Measurements from ENCODE around the gene EYA2. TPM values are rescaled to one million over a fixed set of nuclear protein-coding genes. Genes with fewer than 3 reads are reported as not detected.

EYA2 gene
- total RNA-seq, 1 donor: 17.7 TPM

DNA sequence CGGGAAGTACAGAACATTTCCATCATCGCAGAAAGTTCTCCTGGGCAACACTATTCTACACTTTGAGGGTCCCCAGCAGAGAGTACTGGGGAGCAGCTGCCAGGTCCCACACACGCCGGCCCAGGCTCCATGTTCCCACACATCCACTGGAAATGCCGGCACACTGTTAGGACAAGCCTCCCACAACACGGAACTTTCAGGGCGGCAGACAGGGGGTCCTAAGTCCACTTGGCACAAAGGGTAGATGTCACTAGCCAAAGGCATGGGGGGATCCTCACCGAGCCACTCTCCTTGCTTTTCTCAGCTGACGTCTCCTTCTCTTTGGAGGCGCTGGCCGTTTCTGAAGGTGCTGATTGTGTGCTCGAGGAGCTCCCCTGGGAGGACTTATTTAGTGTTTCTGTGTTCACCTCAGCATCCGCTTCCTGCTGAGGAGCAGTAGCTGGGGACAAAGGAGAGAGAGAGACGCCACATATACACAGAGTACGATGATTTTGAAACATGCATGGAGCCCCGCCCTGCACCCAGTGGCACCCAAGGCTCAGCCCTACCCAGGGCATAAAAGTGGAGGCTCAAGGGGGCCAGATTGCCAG is 326.5 kb downstream of the EYA2 start:
- peaks cover under 1% of the 10 kb centered on the region for H3K4me1 ChIP-seq (ENCODE audit: insufficient read depth, low read length)

DNA sequence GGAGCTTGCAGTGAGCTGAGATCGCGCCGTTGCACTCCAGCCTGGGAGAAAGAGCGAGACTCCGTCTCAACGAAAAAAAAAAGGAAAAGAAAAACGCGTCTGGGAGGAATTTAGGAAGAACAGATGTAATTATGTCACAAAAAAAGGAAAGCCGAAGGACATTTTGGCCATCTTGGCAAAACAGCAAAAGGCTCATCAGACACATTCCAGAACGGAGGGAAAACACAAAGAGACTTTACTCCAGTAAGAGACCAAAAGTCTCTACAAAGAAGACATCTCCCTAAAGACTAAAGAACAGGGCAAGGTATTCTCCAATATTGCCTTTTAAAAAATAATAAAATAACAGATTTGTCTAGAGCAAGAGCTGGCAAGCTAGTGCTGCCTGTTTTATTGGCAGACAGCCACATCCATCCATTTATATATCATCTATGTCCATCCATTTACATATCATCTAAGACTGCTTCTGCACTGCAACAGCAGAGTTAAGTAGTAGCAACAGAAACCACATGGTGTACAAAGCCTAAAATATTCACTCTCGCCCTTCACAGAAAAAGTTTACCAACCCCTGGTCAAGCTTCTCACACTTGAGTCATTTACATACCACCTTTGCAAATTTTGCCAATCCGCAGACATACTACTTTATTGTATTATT is 328.0 kb downstream of the EYA2 start:
- H3K4me2 ChIP-seq (ENCODE audit: insufficient read depth, low read length): no peak overlapping the region
- DNase-seq (ENCODE audit: insufficient read length, low spot score, missing footprints): no peak
- H4K20me1 ChIP-seq (ENCODE audit: insufficient read depth, low read length): no peaks in the 10 kb centered on the region
- H3K4me1 ChIP-seq (ENCODE audit: insufficient read depth, low read length): no peaks in the 10 kb centered on the region
- H2AFZ ChIP-seq (ENCODE audit: low read length): no peak overlapping the region
- H3K9me3 ChIP-seq (ENCODE audit: low read depth, low read length): no peaks in the 10 kb centered on the region
- TF ChIP-seq, protein P1, sequence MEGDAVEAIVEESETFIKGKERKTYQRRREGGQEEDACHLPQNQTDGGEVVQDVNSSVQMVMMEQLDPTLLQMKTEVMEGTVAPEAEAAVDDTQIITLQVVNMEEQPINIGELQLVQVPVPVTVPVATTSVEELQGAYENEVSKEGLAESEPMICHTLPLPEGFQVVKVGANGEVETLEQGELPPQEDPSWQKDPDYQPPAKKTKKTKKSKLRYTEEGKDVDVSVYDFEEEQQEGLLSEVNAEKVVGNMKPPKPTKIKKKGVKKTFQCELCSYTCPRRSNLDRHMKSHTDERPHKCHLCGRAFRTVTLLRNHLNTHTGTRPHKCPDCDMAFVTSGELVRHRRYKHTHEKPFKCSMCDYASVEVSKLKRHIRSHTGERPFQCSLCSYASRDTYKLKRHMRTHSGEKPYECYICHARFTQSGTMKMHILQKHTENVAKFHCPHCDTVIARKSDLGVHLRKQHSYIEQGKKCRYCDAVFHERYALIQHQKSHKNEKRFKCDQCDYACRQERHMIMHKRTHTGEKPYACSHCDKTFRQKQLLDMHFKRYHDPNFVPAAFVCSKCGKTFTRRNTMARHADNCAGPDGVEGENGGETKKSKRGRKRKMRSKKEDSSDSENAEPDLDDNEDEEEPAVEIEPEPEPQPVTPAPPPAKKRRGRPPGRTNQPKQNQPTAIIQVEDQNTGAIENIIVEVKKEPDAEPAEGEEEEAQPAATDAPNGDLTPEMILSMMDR (IDR thresholded peaks at IDR 0.05; ENCODE audit: extremely low read depth, low read depth, low read length): no peak
- H3K27me3 ChIP-seq (ENCODE audit: insufficient read depth, low read length): no peaks in the 10 kb centered on the region
- H3K36me3 ChIP-seq (ENCODE audit: insufficient read depth, low read length): peaks cover 56% of the 10 kb centered on the region
- H3K4me3 ChIP-seq (ENCODE audit: insufficient read depth, low read length): no peak overlapping the region
- H3K27ac ChIP-seq (ENCODE audit: low read depth, low read length): no peak overlapping the region
- no peaks in the 10 kb centered on the region for H3K79me2 ChIP-seq (ENCODE audit: insufficient read depth, low read length)

More for the DNA sequence above, 326.5 kb downstream of the EYA2 start:
- Histone ChIP-seq H3K4me2 (ENCODE audit: insufficient read depth, low read length) (no peak overlapping the region), H3K4me3 (ENCODE audit: insufficient read depth, low read length) (no peak overlapping the region), H4K20me1 (ENCODE audit: insufficient read depth, low read length) (no peaks in the 10 kb centered on the region), H3K9me3 (ENCODE audit: low read depth, low read length) (no peaks in the 10 kb centered on the region), H3K27ac (ENCODE audit: low read depth, low read length) (no peak overlapping the region), H2AFZ (ENCODE audit: low read length) (no peak overlapping the region), H3K27me3 (ENCODE audit: insufficient read depth, low read length) (no peaks in the 10 kb centered on the region), H3K36me3 (ENCODE audit: insufficient read depth, low read length) (peaks cover 42% of the 10 kb centered on the region), H3K79me2 (ENCODE audit: insufficient read depth, low read length) (no peaks in the 10 kb centered on the region)
- TF ChIP-seq, protein P1 (IDR thresholded peaks at IDR 0.05; ENCODE audit: extremely low read depth, low read depth, low read length): no peak
- no peak for DNase-seq (ENCODE audit: insufficient read length, low spot score, missing footprints)

- H2AFZ ChIP-seq (ENCODE audit: low read length): no peak overlapping the region
- no peaks in the 10 kb centered on the region for H3K79me2 ChIP-seq (ENCODE audit: insufficient read depth, low read length)
- H3K4me1 ChIP-seq (ENCODE audit: insufficient read depth, low read length): no peaks in the 10 kb centered on the region
- no peak overlapping the region for H3K27ac ChIP-seq (ENCODE audit: low read depth, low read length)
- no peak for DNase-seq (ENCODE audit: insufficient read length, low spot score, missing footprints)
- TF ChIP-seq, protein P1 (IDR thresholded peaks at IDR 0.05; ENCODE audit: extremely low read depth, low read depth, low read length): no peak
- H3K9me3 ChIP-seq (ENCODE audit: low read depth, low read length): no peaks in the 10 kb centered on the region
- no peak overlapping the region for H3K4me2 ChIP-seq (ENCODE audit: insufficient read depth, low read length)
- no peak overlapping the region for H3K4me3 ChIP-seq (ENCODE audit: insufficient read depth, low read length)
- no peaks in the 10 kb centered on the region for H3K27me3 ChIP-seq (ENCODE audit: insufficient read depth, low read length)
- H4K20me1 ChIP-seq (ENCODE audit: insufficient read depth, low read length): no peaks in the 10 kb centered on the region
- peaks cover 60% of the 10 kb centered on the region for H3K36me3 ChIP-seq (ENCODE audit: insufficient read depth, low read length)
Measured at GRCh38 chr20:47223896-47224295, 329.3 kb downstream of the EYA2 start.

DNA sequence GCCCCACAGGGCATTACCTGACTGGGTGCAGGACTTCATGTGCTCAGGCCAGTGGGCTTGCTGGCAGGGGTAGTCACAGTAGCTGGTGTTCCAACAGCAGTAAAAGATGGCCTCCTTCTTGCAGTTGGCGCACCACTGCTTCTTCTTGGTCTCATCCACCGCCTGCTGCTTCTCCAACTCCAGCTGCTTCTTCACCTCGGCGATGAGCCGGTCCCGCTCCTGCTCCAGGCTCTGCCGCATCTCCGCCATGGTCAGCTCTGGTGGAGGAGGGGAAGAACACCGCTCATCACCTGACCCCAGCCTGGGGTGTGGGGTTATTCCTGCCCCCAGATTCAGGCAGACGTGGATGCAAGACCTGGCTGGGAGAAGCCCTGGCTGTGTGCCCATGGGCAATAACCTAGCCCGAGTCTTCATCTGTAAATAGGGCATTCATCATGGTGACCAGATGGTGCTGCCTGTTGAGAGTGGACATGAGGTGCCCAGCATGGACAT is 329.7 kb downstream of the EYA2 start:
- H4K20me1 ChIP-seq (ENCODE audit: insufficient read depth, low read length): no peaks in the 10 kb centered on the region
- no peaks in the 10 kb centered on the region for H3K9me3 ChIP-seq (ENCODE audit: low read depth, low read length)
- H3K27ac ChIP-seq (ENCODE audit: low read depth, low read length): no peak overlapping the region
- H3K4me2 ChIP-seq (ENCODE audit: insufficient read depth, low read length): no peak overlapping the region
- H3K4me3 ChIP-seq (ENCODE audit: insufficient read depth, low read length): no peak overlapping the region
- peaks cover 64% of the 10 kb centered on the region for H3K36me3 ChIP-seq (ENCODE audit: insufficient read depth, low read length)
- H3K79me2 ChIP-seq (ENCODE audit: insufficient read depth, low read length): no peaks in the 10 kb centered on the region
- no peak overlapping the region for H2AFZ ChIP-seq (ENCODE audit: low read length)
- H3K27me3 ChIP-seq (ENCODE audit: insufficient read depth, low read length): no peaks in the 10 kb centered on the region
- DNase-seq (ENCODE audit: insufficient read length, low spot score, missing footprints): no peak
- H3K4me1 ChIP-seq (ENCODE audit: insufficient read depth, low read length): no peaks in the 10 kb centered on the region
- TF ChIP-seq, protein P1 (IDR thresholded peaks at IDR 0.05; ENCODE audit: extremely low read depth, low read depth, low read length): no peak
